Medulla oblongata (tissue), 1 donor: Measurements from ENCODE around the gene LRRC63.
"Not testable (repeated sequence)": the region's sequence is repeated elsewhere in the genome, so short reads cannot be mapped to it uniquely, and the experiment has no call there.

Experiments
- DNase-seq: peaks from one replicate; pipeline ENCODE4 v3.0.0-alpha.2; 2015; ENCODE audit errors: extremely low spot score

LRRC63 gene

GRCh38 chr13:46211483-46212351 lies at the start of gene LRRC63:
LRRC63 (plus strand) TSS chr13:46211928; CDS start chr13:46213035, 1,107 bp downstream.
- peak; percentile 89 for DNase-seq

GRCh38 chr13:46162741-46163140 lies 49.0 kb upstream of the LRRC63 start:
- DNase-seq, result not testable (repeated sequence)

- no peak for DNase-seq
Observed at GRCh38 chr13:46164661-46165060, 47.1 kb upstream of the LRRC63 start.

GRCh38 chr13:46165485-46166223 lies 46.1 kb upstream of the LRRC63 start:
- DNase-seq, result no peak

GRCh38 chr13:46166224-46166584 lies 45.5 kb upstream of the LRRC63 start:
- DNase-seq, result no peak

GRCh38 chr13:46166947-46167610 lies 44.6 kb upstream of the LRRC63 start:
- DNase-seq, result no peak

GRCh38 chr13:46168341-46168740 lies 43.4 kb upstream of the LRRC63 start:
- no peak for DNase-seq

- no peak for DNase-seq
Observed at GRCh38 chr13:46168783-46169182, 42.9 kb upstream of the LRRC63 start.

- no peak for DNase-seq
Observed at GRCh38 chr13:46169758-46170157, 42.0 kb upstream of the LRRC63 start.

GRCh38 chr13:46170268-46170667 lies 41.5 kb upstream of the LRRC63 start:
- no peak for DNase-seq

- peak; percentile 56 for DNase-seq
Observed at GRCh38 chr13:46170687-46171086, 41.0 kb upstream of the LRRC63 start.

- DNase-seq, result peak; percentile 47
Observed at GRCh38 chr13:46171217-46171616, 40.5 kb upstream of the LRRC63 start.

GRCh38 chr13:46171739-46172138 lies 40.0 kb upstream of the LRRC63 start:
- no peak for DNase-seq

GRCh38 chr13:46172531-46172991 lies 39.2 kb upstream of the LRRC63 start:
- DNase-seq, result peak; percentile 61

- DNase-seq, result no peak
Observed at GRCh38 chr13:46173656-46174055, 38.1 kb upstream of the LRRC63 start.

GRCh38 chr13:46176756-46177155 lies 35.0 kb upstream of the LRRC63 start:
- DNase-seq, result peak; percentile 80

- peak; percentile 50 for DNase-seq
Observed at GRCh38 chr13:46178143-46178542, 33.6 kb upstream of the LRRC63 start.

- no peak for DNase-seq
Observed at GRCh38 chr13:46178821-46179220, 32.9 kb upstream of the LRRC63 start.

GRCh38 chr13:46179491-46179908 lies 32.2 kb upstream of the LRRC63 start:
- peak; percentile 64 for DNase-seq

- no peak for DNase-seq
Observed at GRCh38 chr13:46179969-46180763, 31.6 kb upstream of the LRRC63 start.

GRCh38 chr13:46181377-46181839 lies 30.3 kb upstream of the LRRC63 start:
- DNase-seq, result no peak
